ENCODE measurements around the gene CD24. TPM values are rescaled to one million over a fixed set of nuclear protein-coding genes. Genes with fewer than 3 reads are reported as not detected.

The CD24 gene
- total RNA-seq, 4 donors from 2014 or later, result 5.1 to 235 (median 9.4) TPM

GRCh38 chr6:106963544-106963943 is 11.0 kb downstream of the CD24 start:
- Histone ChIP-seq H3K36me3 (no peaks in the 10 kb centered on the region), H3K9me3 (no peaks in the 10 kb centered on the region), H3K27ac (no peak overlapping the region), H3K4me1 (no peaks in the 10 kb centered on the region), H3K4me3 (no peak overlapping the region), H3K27me3 (no peaks in the 10 kb centered on the region)
- no peak for DNase-seq
- intact Hi-C loops (cut with DNase I; ENCODE audit: low total_unique reads), result no loop called here
- TF ChIP-seq POLR2A (IDR thresholded peaks at IDR 0.05), result no peak

GRCh38 chr6:106961801-106962200 is 12.7 kb downstream of the CD24 start:
- Histone ChIP-seq H3K4me1 (no peaks in the 10 kb centered on the region), H3K27ac (no peak overlapping the region), H3K9me3 (no peaks in the 10 kb centered on the region), H3K4me3 (no peak overlapping the region), H3K36me3 (no peaks in the 10 kb centered on the region), H3K27me3 (no peaks in the 10 kb centered on the region)
- DNase-seq, result no peak
- TF ChIP-seq POLR2A (IDR thresholded peaks at IDR 0.05) (no peak), CTCF (IDR thresholded peaks at IDR 0.05) (no peak)
- intact Hi-C loops (cut with DNase I; ENCODE audit: low total_unique reads), result no loop called here

- intact Hi-C loops (cut with DNase I; ENCODE audit: low total_unique reads), result no loop called here
- H3K4me1 ChIP-seq, result no peaks in the 10 kb centered on the region
- H3K27ac ChIP-seq, result no peak overlapping the region
- H3K4me3 ChIP-seq, result no peak overlapping the region
- TF ChIP-seq POLR2A (IDR thresholded peaks at IDR 0.05), result no peak
- TF ChIP-seq CTCF (IDR thresholded peaks at IDR 0.05), result no peak
- no peaks in the 10 kb centered on the region for H3K27me3 ChIP-seq
- H3K36me3 ChIP-seq, result no peaks in the 10 kb centered on the region
- no peak for DNase-seq
- H3K9me3 ChIP-seq, result no peaks in the 10 kb centered on the region
These were observed 13.4 kb downstream of the CD24 start for GRCh38 chr6:106961136-106961535.

- Histone ChIP-seq H3K27me3 (no peaks in the 10 kb centered on the region), H3K27ac (no peak overlapping the region), H3K4me1 (no peaks in the 10 kb centered on the region), H3K4me3 (no peak overlapping the region), H3K9me3 (no peaks in the 10 kb centered on the region), H3K36me3 (no peaks in the 10 kb centered on the region)
- DNase-seq, result no peak
- intact Hi-C loops (cut with DNase I; ENCODE audit: low total_unique reads), result no loop called here
- no peak for TF ChIP-seq POLR2A (IDR thresholded peaks at IDR 0.05)
- TF ChIP-seq CTCF (IDR thresholded peaks at IDR 0.05), result no peak
These were observed 14.5 kb downstream of the CD24 start for GRCh38 chr6:106959985-106960384.

GRCh38 chr6:106939848-106940247 is 34.7 kb downstream of the CD24 start:
- H3K4me3 ChIP-seq, result no peak overlapping the region
- H3K27me3 ChIP-seq, result no peaks in the 10 kb centered on the region
- no peaks in the 10 kb centered on the region for H3K9me3 ChIP-seq
- TF ChIP-seq CTCF (IDR thresholded peaks at IDR 0.05), result no peak
- no peak for TF ChIP-seq POLR2A (IDR thresholded peaks at IDR 0.05)
- H3K4me1 ChIP-seq, result no peaks in the 10 kb centered on the region
- no peak overlapping the region for H3K27ac ChIP-seq
- DNase-seq, result no peak
- intact Hi-C loops (cut with DNase I; ENCODE audit: low total_unique reads), result no loop called here
- no peaks in the 10 kb centered on the region for H3K36me3 ChIP-seq

- no peak for TF ChIP-seq POLR2A (IDR thresholded peaks at IDR 0.05)
- no peak for TF ChIP-seq CTCF (IDR thresholded peaks at IDR 0.05)
- H3K36me3 ChIP-seq, result no peaks in the 10 kb centered on the region
- no peak for DNase-seq
- intact Hi-C loops (cut with DNase I; ENCODE audit: low total_unique reads), result no loop called here
- no peaks in the 10 kb centered on the region for H3K9me3 ChIP-seq
- H3K4me3 ChIP-seq, result no peak overlapping the region
- no peaks in the 10 kb centered on the region for H3K4me1 ChIP-seq
- H3K27me3 ChIP-seq, result no peaks in the 10 kb centered on the region
- H3K27ac ChIP-seq, result no peak overlapping the region
These were observed 35.3 kb downstream of the CD24 start for GRCh38 chr6:106939208-106939607.

All from uterus (tissue), 4 donors.